ENCODE results near the gene PBXIP1.

The PBXIP1 gene

GRCh38 chr1:154973344-154974101 is 17.6 kb upstream of the PBXIP1 start:
- DNase-seq (ENCODE audit: low read depth in 2 of 3, low spot score in 2 of 3), result peak; percentile 76 to 94 (median 89)

DNA sequence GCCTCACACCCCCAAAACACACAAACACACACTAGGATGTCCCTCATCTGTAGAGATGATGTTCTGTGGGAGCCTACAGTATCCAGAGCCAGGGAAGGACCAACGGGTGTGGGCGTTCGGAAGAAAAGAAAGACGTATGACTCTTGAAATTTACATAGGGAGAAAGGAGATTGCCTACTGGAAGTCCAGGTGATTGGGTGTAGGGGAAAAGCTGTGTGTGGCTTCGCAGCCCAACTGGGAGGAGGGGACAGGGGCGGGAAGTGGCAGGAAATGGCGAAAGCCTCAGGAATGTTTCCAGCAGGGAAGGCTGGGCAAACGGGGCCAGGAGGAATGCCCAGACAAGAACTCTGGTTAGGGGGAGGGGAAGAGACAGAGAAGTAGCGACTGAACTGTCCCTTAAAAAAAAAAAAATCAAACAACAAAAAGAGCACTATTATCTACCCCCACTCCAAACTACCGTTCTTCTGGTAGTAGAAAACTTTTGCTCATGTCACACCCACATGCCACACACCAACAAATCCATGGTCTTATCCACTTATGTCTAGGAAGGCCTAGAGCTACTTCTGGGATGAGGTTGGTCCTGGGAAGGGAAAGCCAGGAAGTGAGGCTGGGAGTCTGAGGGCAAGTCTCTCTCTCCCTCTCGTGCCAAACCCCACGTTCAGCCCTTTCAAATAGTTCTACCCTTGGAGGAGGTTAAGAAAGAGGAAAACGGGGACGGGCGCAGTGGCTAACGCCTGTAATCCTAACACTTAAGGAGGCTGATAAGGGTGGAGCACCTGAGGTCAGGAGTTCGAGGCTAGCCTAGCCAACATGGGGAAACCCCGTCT is 16.8 kb upstream of the PBXIP1 start:
- no peak for DNase-seq (ENCODE audit: low read depth in 2 of 3, low spot score in 2 of 3)

GRCh38 chr1:154972213-154972516 is 16.3 kb upstream of the PBXIP1 start:
- DNase-seq (ENCODE audit: low read depth in 2 of 3, low spot score in 2 of 3), result no peak

GRCh38 chr1:154971341-154971998 is 15.6 kb upstream of the PBXIP1 start:
- DNase-seq (ENCODE audit: low read depth in 2 of 3, low spot score in 2 of 3), result no peak

DNA sequence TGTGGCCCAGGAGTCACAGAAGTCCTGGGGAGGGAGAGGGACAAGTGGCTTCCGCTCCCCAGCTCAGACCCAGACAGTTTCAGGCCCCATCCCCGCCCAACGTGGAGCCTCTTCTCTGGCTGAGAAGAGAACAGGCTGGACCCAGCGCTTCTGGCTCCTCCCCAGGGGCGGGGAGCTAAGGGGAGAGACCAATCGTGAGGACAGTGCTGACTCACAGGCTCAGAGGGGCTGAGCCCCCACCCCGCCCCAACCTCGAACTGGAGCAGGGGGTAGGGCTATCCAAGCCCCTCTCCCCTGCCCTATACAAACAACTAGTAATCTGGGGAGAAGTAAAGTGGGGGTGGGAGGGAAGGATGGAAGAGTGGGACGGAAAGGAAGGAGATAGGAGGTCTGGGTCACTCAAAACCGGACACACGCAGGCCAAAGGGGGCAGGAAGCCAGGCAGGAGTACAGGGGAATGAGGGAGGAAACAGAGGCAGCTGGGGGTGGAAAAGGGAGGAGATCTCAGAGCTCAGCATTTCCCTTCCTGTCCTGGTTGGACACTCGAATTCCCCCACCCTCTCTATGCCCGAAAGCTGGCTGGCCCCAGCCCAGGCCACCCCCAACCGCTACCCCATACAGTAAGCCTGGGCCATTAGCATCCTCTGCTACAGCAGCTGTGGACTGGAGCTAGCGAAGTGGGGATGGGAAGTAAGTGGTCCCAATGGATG is 14.9 kb upstream of the PBXIP1 start, which contains the start of gene SHC1:
Gene SHC1 (minus strand): TSS at position 117 of the 710 bp plus-strand sequence. CDS start 221 bp downstream, outside the sequence.
- no peak for DNase-seq (ENCODE audit: low read depth in 2 of 3, low spot score in 2 of 3)

DNA sequence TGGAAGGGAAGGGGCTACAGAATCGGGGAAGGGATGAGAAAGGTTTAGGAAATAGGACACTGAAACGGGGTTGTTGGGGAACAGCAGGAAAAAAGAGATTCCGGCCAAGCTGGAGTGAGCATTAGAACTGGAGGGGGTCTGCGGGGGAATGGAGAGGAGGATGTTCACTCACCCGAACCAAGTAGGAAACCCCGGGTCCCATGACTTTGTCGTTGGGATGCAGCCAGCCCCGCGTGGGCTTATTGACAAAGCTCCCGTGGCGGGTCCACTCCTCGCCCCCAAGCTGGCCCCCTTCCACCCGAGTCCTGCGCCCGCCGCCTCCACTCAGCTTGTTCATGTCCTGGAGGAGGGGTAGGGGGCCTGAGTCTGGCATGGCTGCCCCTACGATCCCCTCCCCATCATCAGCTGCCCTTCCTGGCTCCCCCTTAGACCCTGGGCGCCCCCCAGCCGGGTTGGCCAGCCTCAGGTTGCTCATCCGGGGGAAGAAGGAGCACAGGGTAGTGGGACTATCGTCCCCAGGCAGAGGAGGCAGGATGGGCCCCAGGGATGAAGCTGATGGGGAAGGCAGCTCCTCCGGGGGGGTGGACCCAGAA is 14.1 kb upstream of the PBXIP1 start:
- no peak for DNase-seq (ENCODE audit: low read depth in 2 of 3, low spot score in 2 of 3)

DNA sequence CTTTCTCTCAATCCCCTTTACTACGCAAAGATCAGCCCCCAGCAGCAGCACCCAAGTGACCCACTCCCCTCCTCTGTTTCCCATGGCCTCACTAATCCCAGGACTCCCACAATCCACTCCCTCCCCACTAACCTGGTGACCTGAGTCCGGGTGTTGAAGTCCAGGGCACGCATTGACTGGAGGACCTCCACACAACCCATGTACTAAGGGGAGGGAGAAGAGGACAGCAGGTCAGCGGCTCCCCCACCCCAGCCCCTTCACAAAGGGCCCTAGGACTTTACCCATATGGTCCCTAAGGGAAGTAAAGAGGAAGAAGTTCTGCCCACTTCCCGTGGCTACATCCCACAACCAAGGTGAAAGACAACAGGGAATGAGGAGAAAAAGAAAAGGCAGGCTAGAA is 13.3 kb upstream of the PBXIP1 start:
- no peak for DNase-seq (ENCODE audit: low read depth in 2 of 3, low spot score in 2 of 3)

- DNase-seq (ENCODE audit: low read depth in 2 of 3, low spot score in 2 of 3), result no peak
Measured at GRCh38 chr1:154968731-154969130, 12.8 kb upstream of the PBXIP1 start.

DNA sequence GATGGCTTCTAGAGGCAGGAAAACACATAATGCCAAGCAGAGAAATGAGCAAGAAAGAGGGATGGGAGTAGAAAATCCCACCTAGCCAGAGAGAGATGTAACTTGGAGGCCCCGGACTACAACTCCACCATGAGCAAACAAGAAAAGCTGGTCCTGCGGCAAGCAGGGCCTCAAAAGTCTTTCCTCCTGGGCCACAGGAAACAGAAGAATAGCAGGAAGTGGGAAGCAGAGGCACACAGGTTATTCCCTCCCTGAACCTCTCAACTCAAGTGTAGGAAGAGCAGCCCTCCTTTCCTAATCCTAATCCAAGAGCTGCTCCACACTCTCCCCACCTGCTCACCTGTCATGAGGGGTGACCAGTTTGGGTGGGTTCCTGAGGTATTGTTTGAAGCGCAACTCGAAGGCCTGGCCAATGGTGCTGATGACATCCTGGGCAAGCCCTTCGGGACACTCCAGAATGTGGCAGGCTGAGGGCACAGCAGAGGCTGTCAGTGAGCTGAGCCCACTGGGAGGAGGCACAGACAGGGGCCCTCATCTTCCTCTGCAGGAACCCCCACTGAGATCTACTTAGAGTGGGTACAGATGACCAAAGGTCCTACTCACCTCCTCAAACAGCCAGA is 11.5 kb upstream of the PBXIP1 start:
- DNase-seq (ENCODE audit: low read depth in 2 of 3, low spot score in 2 of 3), result no peak

GRCh38 chr1:154966111-154966510 is 10.2 kb upstream of the PBXIP1 start:
- DNase-seq (ENCODE audit: low read depth in 2 of 3, low spot score in 2 of 3), result no peak

GRCh38 chr1:154964359-154964758 is 8.5 kb upstream of the PBXIP1 start:
- DNase-seq (ENCODE audit: low read depth in 2 of 3, low spot score in 2 of 3), result no peak

GRCh38 chr1:154963643-154964042 is 7.7 kb upstream of the PBXIP1 start:
- DNase-seq (ENCODE audit: low read depth in 2 of 3, low spot score in 2 of 3), result no peak

- no peak for DNase-seq (ENCODE audit: low read depth in 2 of 3, low spot score in 2 of 3)
Measured at GRCh38 chr1:154962795-154963330, 7.0 kb upstream of the PBXIP1 start.

GRCh38 chr1:154962156-154962749 is 6.4 kb upstream of the PBXIP1 start:
- DNase-seq (ENCODE audit: low read depth in 2 of 3, low spot score in 2 of 3), result no peak

DNA sequence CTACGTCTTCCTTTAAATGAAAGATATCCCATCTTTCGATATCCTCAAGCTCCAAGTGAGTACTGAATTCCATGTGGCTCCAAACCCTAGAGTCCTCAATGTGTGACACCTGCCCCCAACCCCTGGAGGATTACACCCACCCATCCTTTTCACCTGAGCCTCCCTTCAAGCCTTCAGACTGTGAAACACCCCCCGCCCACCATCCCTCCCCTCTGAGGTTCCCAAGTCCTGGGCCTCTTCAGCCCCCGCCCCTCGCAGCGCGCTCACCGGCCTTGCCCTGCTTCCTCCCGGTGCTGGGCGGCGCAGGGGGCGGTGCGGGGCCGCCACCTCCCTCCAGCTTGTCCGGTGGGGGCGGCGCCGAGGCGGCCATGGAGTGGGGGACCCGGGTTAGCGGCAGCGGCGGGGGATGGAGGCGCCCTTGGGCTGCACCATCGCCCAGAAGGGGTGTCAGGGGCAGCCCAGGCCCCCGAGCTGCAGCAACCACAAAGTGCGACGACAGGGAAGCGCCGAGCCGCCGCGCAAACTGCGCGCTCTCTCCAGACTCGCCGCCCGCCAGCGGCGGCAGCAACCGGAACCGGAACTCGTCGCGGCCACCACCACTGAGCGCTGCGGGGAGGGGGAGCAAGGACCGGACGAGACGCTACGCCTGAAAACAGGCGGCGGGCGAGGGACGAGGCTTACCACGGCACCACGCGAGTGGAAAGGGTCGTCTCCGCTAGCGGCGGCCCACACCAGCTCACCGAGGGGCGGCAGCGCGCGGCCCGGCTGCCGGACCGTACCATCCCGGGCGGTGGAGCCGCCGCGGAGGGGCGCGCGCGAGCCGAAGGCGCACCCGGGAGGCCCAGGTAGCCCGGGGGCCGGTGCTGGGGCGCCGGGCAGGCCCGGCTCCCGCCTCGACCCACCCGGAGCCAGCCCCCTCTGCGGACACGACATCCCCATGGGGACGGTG is 5.6 kb upstream of the PBXIP1 start, which contains the start of gene PYGO2:
Gene PYGO2 (minus strand): TSS at position 576 of the 949 bp plus-strand sequence. CDS start 206 bp downstream, at position 370.
- peak; percentile 65 to 77 (median 72) for DNase-seq (ENCODE audit: low read depth in 2 of 3, low spot score in 2 of 3)

DNA sequence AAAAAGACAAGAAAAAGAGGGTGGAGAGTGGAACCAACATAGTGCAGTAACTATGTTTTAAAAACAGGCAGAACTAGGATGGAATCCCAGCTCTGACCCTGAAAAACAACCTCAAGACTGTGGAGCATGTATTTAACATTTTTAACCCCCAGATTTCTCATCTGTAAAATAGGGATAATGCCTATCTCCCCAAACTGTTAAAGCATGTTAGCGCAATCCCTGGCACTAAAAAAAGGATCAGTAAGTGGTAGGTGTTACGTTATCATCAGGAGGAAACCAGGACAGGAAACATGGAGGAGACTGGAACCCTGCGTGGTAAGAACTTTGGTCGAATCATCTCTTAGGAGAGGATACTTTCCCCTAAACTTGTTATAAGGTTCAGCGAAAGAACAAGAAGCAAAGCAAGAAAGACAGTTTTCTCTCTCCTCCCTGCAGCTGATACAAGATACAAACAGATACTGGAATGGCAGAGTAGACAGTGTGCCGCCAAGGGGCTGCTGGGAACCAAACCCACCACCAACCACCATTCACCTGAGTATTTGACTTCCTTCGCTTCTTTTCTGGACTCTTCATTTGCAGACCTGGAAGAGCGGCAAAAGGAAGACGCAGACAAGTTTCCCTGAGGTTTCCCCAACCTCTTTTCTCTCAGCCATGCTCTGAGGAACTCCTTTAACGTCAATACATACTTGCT is 4.7 kb upstream of the PBXIP1 start:
- DNase-seq (ENCODE audit: low read depth in 2 of 3, low spot score in 2 of 3), result no peak

DNA sequence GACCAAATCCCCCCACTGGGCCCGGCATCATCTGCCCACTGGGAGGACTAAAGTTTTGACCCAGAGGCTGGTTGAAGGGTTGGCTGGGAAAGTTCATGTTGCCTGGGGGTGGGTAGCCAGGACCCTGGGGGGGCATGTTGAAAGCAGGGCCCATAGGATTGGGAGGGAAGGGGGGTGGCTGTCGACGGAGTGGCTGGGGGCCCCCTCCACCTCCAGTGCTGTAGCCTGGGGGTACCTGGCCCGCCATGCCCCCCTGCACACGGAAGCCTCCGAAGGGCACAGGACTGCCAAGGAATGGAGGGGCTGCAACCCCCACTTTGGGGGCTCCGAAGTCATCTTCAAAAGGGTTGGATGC is 3.5 kb upstream of the PBXIP1 start:
- DNase-seq (ENCODE audit: low read depth in 2 of 3, low spot score in 2 of 3), result no peak
